ENCODE data around the gene RPS29.

- TF ChIP-seq CBX3 (IDR thresholded peaks at IDR 0.05; ENCODE audit: borderline replicate concordance, low read depth) (no peak), CTCF (IDR thresholded peaks at IDR 0.05 in 2 of 3, conservative IDR thresholded peaks at IDR 0.05 in 1 of 3; ENCODE audit: control insufficient read depth in 2 of 3, extremely low read depth in 1 of 3, insufficient read depth in 1 of 3, low read depth in 3 of 3, low read length in 3 of 3) (no peak), POLR2A (IDR thresholded peaks at IDR 0.05; ENCODE audit: low read depth, low read length) (peak; percentile 91), PRDM15 (CRISPR knock-in tag; IDR thresholded peaks at IDR 0.05) (peak; percentile 83), CUX1 (IDR thresholded peaks at IDR 0.05; ENCODE audit: insufficient replicate concordance, low read depth, low read length) (no peak)
These were observed at the start of gene RPS29 for GRCh38 chr14:49585803-49586672.

Measured in GM12878 (cell line).